Hair follicle dermal papilla cell (primary cell): Measurements from ENCODE around the gene PTTG1IP. TPM values are rescaled to one million over a fixed set of nuclear protein-coding genes. Genes with fewer than 3 reads are reported as not detected.

Experiments
- total RNA-seq: library from RNA; depleted of rRNA; stranded (reverse); fragments of >200 nt; gene quantifications from 2 replicates; pipeline ENCODE4 v1.2.3, GENCODE V29; 2012

PTTG1IP gene, protein sequence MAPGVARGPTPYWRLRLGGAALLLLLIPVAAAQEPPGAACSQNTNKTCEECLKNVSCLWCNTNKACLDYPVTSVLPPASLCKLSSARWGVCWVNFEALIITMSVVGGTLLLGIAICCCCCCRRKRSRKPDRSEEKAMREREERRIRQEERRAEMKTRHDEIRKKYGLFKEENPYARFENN
- 288 and 314 TPM in 2 replicates for total RNA-seq

DNA sequence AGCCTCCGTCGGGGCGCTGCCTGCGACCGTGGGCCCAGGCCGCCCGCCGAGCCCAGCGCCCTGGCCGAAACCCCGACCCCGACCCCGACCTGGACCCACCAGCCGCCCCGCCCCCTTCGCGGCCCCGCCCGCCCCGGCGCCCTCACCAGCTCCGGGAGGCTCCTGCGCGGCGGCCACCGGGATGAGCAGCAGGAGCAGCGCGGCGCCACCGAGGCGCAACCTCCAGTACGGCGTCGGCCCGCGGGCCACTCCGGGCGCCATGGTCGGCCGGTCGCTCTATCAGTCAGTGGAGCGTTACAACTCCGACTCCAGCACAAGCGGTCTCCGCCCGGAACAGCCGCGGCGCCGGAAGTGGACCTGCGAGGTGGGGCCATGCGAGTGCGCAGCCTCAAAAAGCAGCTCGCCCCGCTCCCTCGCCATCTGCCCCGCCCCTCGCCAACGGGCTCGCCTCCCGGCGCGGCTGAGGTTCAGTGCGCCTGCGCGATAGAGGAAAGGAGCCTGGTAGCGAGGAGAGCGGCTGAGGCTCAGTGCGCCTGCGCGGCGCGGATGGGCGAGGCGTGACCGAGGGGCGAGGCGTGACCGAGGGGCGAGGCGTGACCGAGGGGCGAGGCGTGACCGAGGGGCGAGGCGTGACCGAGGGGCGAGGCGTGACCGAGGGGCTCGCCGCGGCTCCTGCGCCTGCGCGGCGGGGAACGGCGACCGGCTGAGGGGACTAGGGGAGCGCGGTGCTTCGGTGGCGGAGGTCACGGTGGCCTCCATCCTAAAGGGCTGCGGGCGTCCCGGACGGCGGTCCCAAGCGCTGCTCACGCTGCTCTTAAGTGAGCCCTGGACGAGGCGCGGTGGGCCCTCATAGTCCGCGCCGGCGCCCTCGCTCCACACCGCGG, at the start of gene PTTG1IP:
Gene PTTG1IP, minus strand, starts transcription at position 335 of the 884 bp plus-strand sequence. Its CDS starts 74 bp downstream, at position 261.

DNA sequence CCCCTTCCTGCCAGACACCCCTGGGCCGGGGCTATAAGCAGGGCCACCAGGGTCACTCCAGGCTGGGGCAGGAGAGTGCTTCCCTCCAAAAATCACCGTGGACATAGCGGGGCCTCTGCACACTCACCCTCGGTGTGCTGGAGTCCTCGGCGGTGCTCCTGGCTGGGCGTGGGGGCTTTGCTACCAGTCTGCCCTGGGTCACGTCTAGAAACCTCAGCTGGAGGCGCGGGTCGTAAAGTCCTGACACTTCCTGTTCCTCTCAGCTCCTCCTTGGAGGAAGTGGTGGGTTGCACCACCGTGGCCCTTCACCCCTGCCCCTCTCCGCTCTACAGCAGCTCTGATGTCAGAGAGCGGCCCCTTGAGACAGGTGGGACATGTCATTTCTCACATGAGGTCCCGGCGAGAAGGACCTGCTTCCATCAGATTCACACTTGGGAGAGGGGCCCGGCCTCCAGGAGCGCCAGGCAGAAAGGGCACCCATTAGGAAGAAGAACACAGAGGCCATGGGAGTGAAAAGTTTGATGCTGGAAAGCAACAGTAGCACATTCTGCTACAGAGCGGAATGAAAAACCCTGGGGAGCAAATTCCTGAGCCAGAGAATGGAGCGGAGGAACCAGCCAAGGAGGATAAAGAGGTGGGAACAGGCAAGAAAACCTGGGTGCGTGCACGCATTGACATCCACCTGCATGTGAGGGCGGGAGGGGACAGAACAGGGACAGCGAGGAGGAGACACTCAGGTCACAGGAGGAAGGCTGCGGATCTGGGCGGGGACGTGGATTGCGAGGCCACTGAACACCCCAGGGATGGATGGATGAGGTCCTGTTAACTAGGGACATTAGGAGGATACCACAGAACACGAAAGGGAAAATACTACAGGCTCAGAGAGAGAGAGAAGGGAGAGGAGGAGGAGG, 47.5 kb upstream of the PTTG1IP start, which contains the start of gene ITGB2:
Gene ITGB2, minus strand, starts transcription at position 206 of the 911 bp plus-strand sequence. CDS start 10,117 bp downstream, outside the sequence.

DNA sequence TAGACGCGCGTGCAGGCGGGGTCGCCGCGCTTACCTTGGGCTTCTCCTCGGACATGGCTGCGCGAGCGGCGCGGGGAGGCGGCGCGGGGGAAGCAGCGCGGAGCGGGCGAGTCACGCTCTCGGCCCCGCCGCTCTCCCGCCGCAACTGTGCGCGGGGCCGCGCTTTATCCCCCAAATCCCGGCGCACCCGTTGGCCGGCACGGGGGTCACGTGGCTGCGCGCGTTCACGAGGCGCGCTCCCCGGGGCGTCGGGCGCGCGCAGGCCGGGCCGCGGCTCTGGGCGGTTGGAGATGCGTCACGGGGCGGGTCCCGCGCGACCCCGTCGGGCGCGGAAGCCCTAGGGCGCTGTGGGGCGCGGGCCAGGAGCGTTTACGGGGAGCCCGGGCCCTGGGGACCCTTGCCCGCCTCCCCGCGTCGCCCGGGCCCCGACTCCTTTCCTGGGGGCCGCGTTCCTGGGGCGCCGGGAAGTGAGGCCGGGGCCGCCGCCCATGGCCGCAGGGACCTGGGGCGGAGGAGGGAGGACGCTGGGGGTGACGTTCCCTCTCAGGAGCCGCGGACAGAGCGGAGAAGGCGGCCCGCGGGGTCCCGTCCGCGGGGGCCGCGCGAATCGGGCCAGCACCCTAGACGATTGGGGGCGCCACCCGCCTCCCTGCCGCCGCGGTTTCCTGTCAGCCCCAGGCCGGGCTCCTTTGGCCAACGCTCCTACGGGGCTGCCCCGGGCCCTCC, 55.4 kb downstream of the PTTG1IP start, which contains the start of gene SUMO3:
Gene SUMO3, minus strand, starts transcription at position 149 of the 726 bp plus-strand sequence. Its CDS starts 94 bp downstream, at position 55.

DNA sequence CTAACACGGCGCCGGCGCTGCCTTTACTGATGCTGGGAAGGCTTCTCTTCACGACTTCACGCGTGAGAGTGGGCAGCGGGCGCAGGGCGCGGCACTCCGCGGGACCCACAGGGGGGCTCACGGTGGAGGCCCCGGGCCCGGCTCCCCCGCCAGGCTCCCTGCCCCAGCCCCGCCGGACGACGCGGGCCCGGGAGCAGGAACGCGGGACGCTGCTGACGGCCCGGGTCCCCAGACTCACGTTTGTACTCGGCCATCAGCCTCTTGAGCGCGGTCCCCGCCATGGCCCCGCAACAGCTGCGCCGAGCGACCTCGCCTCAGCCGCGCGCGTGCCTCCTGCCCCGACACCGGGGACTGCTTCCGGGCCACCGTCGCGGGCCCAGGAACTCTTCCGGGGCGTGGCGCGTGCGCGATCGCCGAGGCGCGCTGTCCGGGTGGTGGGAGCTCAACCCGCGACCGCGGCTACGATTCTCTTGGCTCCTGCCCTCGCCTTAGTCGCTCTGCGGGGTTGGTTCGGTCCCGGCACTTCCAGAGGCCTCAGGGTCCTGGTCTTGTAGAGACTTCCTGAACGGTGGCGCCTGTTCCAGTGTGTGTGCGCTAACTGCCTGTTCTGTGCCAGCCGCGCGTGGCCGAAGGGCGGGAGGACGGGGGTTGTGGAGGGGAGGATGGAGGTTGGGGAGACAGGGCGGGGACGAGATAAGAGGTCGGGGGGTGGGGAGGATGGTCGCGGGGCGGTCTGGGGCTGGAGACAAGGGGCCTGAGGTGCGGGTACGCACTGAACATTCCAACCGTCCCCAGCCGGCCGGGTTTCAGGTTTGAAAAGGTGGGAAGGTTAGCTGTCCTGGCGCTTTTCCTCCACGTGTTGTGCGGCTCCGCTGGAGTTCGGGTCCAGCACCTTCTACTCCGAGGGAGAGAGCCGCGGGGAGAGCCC, 71.8 kb downstream of the PTTG1IP start, which contains the start of gene UBE2G2:
Gene UBE2G2, minus strand, starts transcription at position 353 of the 928 bp plus-strand sequence. Its CDS starts 72 bp downstream, at position 281.

Other genes starting within 250 kb of the PTTG1IP start
- not detected in 2 replicates for gene KRTAP10-9, start 246.6 kb downstream of the PTTG1IP start, total RNA-seq
- not detected in 2 replicates for gene KRTAP10-10, start 236.3 kb downstream of the PTTG1IP start, total RNA-seq
- gene KRTAP10-11, start 227.3 kb downstream of the PTTG1IP start, total RNA-seq, result not detected in 2 replicates
- gene KRTAP12-4, start 219.0 kb downstream of the PTTG1IP start, total RNA-seq, result not detected in 2 replicates
- not detected in 2 replicates for gene KRTAP12-3, start 215.8 kb downstream of the PTTG1IP start, total RNA-seq
- gene KRTAP12-2, start 206.8 kb downstream of the PTTG1IP start, total RNA-seq, result not detected in 2 replicates
- gene KRTAP12-1, start 191.5 kb downstream of the PTTG1IP start, total RNA-seq, result not detected in 2 replicates
- not detected in 2 replicates for gene KRTAP10-12, start 176.5 kb downstream of the PTTG1IP start, total RNA-seq
- gene TSPEAR, start 162.1 kb downstream of the PTTG1IP start, total RNA-seq, result not detected in 2 replicates
- gene UBE2G2, start 71.9 kb downstream of the PTTG1IP start, total RNA-seq, result 76.5 and 82.9 TPM in 2 replicates
- gene SUMO3, start 55.6 kb downstream of the PTTG1IP start, total RNA-seq, result 108 and 127 TPM in 2 replicates
- gene ITGB2, start 47.2 kb upstream of the PTTG1IP start, total RNA-seq, result 2.1 and 3.4 TPM in 2 replicates
- 9.6 and 14.8 TPM in 2 replicates for gene SLX9, start 66.3 kb upstream of the PTTG1IP start, total RNA-seq
- 20.2 and 28.1 TPM in 2 replicates for gene ADARB1, start 200.9 kb upstream of the PTTG1IP start, total RNA-seq